CD4-positive, alpha-beta T cell treated with Interleukin-1 beta for 1 hour (primary cell): ENCODE results near the gene LARP1.
"Not testable (repeated sequence)": the region's sequence is repeated elsewhere in the genome, so short reads cannot be mapped to it uniquely, and the experiment has no call there.

Experiments
- DNase-seq, 2 donors: peaks; one replicate each; pipeline ENCODE4 v3.0.0-alpha.2; 2020 to 2022

The LARP1 gene

DNA sequence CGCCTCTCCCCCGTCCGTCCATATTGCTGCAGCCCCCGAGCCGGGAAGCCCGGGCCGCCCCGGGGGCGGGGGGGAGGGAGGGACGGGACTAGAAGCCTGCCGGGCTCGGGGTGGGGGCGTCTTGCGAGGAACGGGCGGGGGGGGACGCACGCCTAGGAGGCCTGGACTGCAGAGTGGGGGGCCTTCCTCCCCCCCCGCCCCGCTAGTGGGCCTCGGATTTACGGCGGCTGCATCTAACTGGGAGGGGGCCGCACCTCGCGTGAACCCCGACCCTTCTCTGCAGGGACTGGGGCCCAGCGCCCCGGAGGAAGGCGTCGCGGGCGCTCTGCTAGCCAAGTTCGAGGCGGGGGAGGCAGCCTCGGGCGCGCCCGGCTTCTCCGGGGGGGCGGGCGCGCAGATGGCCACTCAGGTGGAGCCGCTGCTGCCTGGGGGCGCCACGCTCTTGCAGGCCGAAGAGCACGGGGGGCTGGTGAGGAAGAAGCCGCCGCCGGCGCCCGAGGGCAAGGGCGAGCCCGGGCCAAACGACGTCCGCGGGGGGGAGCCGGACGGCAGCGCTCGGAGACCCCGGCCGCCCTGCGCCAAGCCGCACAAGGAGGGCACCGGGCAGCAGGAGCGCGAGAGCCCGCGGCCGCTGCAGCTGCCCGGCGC is at the start of gene LARP1:
Gene LARP1, plus strand, starts transcription at position 17 of the 648 bp plus-strand sequence. Its CDS starts 381 bp downstream, at position 398.
- peak in 1 of 2 donors; percentile 26 for DNase-seq

GRCh38 chr5:154706416-154706815 is 48.8 kb upstream of the LARP1 start:
- DNase-seq = no peak

DNA sequence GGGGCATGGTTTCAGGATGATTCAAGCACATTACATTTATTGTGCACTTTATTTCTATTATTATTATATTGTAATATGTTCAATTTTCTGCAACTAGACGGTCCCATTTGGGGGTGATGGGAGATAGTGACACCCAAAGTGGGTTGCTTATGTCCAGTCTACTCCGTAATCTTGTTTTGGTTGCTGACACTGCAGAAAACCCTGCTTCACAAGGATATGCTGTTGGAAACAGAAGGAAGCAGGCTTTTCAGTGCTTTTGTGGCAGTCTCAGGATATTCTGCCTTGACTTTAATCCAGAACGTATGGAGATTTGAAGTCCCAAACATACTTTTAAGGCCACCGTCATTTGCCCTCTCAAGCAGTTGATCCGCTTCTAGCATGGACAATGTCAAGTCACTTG is 47.5 kb upstream of the LARP1 start:
- DNase-seq = no peak

GRCh38 chr5:154708207-154708606 is 47.0 kb upstream of the LARP1 start:
- no peak for DNase-seq

- peak in 1 of 2 donors; percentile 54 for DNase-seq
Measured at GRCh38 chr5:154708846-154709245, 46.3 kb upstream of the LARP1 start.

DNA sequence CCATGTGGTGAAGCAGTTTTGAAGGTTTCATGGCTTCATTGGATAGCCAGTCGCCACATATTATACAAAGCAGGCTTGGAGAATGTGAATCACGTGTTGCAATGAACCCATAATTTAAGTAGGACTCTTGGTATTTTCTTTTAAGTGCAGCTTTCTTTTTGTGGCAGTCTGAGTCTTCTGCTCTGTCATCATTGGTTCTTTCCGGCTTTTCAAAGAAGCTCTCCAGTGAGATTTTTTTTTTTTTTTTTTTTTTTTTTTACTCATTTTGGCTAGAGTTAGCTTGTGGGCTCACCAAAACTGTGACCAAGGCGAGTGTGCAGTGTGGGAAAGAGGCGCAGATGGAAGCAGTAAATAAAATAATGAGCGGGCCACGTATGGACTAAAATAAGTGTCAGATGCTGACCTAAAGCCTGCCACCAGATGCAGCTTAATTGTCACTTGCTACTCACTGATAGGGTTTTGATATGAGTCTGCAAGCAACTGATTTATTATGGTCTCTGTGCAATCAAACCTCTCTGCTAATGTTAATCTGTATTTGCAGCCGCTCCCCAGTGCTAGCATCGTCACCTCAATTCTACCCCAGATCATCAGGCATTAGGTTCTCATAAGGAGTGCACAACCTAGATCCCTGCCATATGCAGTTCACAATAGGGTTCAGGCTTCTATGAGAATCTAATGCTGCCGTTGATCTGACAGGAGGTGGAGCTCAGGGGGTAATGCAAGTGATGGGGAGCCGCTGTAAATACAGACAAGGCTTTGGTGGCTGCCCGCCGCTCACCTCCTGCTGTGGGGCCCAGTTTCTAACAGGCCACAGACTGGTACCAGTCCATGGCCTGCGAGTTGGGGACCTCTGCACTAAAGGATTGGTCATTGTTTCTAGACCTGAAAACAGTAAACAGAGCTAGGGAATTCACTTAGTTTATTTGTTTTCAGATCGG is 45.5 kb upstream of the LARP1 start:
- no peak for DNase-seq

GRCh38 chr5:154712518-154713437 is 42.4 kb upstream of the LARP1 start:
- no peak for DNase-seq

GRCh38 chr5:154713615-154714125 is 41.5 kb upstream of the LARP1 start:
- DNase-seq = no peak

- DNase-seq = peak; percentile 8 to 12
Measured at GRCh38 chr5:154714266-154714986, 40.8 kb upstream of the LARP1 start.

DNA sequence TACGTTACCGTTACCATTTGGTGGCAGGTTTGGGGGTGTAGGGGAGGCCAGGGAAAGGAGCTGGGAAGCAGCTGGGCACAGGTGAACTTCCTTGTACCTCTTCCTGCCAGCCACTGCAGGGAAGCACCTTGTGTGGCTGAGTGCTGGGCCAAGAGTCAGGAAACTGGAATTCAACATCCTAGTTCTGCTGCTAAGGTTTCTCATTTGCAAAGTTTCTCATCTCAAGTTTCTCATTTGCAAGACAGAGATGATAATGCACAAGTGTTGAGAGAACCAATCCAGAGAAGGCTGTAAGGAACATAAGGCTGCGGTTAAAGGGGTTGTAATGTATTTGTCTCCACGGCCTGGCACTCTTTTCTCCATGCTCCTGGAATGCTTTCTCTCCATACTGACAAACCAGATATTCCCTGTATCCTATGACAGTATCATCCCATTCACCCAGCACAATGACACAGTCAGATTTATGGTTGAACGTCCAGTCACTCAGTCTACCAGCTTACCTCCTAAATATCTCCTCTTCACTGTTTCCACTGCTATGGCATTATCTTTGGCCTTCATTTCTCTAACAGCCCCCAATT is 33.6 kb upstream of the LARP1 start:
- DNase-seq = no peak

GRCh38 chr5:154722097-154722496 is 33.1 kb upstream of the LARP1 start:
- DNase-seq = no peak

DNA sequence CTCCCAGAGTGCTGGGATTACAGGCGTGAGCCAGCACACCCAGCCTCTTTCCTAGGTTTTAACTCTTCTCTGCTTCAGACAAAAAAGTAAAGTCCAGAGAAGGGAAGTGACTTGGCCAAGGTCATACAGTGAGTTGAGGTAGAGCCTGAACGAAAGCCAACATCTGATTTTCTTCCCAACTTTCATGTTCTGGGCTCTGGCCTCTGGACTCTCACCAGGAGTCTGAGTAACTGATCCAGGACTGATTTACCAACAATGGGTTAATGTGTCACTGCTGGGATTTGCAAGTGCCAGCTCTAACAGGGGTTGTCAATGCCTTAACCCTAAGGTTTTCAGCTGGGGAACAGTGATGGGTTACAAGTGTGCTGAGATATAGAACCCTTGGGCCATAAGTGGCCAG is 32.2 kb upstream of the LARP1 start:
- DNase-seq = no peak

DNA sequence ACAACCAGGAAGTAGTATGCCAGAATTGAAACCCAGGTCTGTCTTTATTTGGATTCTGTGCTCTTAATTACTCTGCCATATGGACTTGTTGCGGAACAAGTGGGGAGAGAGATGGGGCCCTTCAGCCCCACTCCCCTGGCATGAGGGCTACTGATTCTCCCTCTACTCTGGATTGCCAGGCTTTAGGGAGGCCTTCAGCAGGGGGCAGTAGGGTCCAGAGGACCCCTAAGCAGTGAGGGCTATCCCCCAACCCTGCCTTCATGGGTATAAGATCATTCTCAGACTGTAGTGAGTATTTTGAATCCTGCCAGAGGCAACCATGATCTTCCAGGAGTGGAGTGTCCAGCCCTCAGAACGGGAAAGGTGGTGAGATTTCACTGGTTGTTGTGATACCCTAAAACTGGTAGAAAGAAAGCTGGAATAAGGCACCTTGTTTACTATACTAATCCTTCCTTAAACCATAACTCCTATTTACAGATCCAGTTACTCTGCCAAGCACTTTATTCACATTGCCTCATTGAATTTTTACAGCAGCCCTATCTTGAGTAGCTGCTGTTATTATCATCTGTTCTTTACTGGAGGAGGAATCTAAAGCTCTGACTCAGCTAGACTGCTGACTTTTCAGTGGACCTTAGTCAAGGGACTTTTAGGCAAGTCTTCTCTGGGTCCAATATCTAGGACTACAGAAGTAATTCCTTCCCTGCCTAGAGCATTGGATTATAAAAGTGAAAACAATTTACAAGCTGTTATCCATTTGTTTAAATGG is 31.3 kb upstream of the LARP1 start:
- DNase-seq = no peak

GRCh38 chr5:154727361-154727760 is 27.8 kb upstream of the LARP1 start:
- no peak for DNase-seq

GRCh38 chr5:154728939-154729588 is 26.1 kb upstream of the LARP1 start:
- DNase-seq = no peak

DNA sequence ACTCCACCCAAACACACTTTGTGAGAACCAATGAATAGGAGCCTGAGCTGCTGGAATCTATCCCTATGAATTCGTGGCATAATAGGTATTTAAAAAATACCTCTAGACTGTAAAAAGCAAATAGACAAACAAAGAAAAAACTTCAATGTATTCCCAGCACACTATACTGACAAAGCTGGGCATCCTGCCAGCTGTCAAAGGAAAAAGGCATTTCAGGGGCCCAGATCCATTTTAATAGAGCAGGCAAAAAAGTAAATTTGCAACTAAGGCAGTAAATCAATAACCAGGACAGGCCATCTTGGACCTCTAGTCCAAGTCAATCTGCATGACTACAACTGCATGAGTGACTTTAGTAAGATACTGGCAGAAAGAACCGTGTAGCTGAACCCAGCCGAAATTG is 25.6 kb upstream of the LARP1 start:
- DNase-seq = no peak

- not testable (repeated sequence) for DNase-seq
Measured at GRCh38 chr5:154730761-154731160, 24.4 kb upstream of the LARP1 start.

GRCh38 chr5:154732212-154732611 is 23.0 kb upstream of the LARP1 start:
- DNase-seq = no peak

GRCh38 chr5:154734370-154735248 is 20.6 kb upstream of the LARP1 start:
- no peak for DNase-seq
